Measurements from ENCODE around the gene OR2M7.
"Not testable (repeated sequence)": the region's sequence is repeated elsewhere in the genome, so short reads cannot be mapped to it uniquely, and the experiment has no call there.

OR2M7 gene

GRCh38 chr1:248324468-248324867 is at the start of gene OR2M7:
TSS of gene OR2M7 (minus strand) at chr1:248324568. CDS start at chr1:248324568, 0 bp downstream.
- no peak for DNase-seq

DNA sequence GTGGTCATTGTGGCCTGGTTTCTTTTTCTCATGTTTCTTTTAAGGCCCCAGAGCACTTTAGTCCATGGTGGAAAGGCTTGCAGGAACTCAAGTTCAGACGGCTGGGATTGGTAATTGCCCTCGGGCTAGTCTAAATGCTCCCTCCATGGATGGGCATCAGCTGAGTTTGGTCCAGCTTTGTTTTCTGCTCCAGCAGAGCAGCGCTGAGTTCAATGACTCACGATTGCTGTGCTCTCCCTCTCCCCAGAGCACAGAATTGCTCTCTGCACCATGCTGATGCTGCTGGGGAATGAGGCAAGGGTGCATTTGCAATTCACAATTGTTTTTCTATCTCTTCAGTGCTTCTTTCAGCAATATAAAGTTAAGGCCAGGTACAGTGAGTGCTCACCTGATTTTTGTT is 49.4 kb upstream of the OR2M7 start:
- DNase-seq = no peak

GRCh38 chr1:248372394-248372793 is 48.0 kb upstream of the OR2M7 start:
- no peak for DNase-seq

DNA sequence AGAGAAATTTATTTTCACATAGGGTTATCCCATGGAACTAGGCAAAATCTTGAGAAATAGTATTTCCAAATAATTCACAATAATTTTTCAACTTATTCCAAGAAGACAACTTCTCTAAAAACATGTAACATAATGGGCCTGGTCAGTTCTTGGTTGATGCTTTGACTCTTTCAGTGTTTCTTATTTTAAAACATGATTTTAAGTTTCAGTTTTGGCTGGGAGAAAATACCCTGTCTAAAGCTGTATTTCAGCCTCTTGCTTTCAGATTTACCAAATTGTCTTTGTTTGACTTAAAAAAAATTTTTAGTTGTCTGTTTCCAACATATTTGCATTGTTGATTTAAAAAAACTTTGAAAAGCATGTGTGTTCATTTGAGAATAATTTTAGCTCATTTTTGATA is 42.2 kb upstream of the OR2M7 start:
- no peak for DNase-seq

DNA sequence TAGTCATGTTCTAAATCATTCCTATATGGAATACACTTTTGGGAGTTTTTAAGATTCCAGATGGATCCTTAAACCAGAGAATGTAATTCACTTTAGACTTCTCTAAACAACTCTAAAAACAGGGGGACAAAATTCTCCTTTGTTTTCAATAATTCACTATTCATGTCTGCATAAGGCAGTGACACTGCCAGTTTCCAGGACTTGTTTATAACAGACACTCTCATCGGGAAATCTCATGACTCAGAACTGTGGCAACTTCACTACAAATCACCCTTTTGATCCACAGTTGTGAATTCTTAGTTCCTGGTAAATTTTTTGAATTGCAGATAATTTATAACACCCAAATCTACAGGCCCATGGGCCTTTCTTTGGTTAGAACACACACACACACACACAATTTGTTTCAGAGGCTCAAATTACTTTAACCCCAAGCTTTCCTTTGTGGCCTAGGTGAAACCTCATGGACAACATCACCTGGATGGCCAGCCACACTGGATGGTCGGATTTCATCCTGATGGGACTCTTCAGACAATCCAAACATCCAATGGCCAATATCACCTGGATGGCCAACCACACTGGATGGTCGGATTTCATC is 36.9 kb upstream of the OR2M7 start, which contains the start of gene OR2T4:
OR2T4 (plus strand) TSS at position 545 of the 595 bp plus-strand sequence; CDS start at position 545, 0 bp downstream.
- no peak for DNase-seq

GRCh38 chr1:248359415-248359814 is 35.0 kb upstream of the OR2M7 start:
- no peak for DNase-seq

DNA sequence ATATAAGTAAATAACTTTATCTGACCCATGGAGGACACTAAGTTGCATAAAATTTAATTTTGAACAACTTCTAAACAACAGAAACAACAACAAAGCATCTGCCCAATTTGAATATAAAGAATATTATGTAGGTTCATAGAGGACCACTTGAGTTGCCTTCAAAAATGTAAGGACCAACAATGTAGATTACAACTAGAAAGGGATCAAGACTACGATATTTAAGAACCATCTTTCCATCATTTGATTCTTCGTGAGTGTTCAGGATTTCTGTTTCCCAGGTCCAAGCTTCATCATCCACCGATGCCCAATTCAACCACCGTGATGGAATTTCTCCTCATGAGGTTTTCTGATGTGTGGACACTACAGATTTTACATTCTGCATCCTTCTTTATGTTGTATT is 24.1 kb upstream of the OR2M7 start, which contains the start of gene OR14C36:
OR14C36 (plus strand) TSS at position 301 of the 400 bp plus-strand sequence; CDS start at position 301, 0 bp downstream.
- DNase-seq = no peak

GRCh38 chr1:248343451-248343850 is 19.1 kb upstream of the OR2M7 start:
- DNase-seq = no peak

DNA sequence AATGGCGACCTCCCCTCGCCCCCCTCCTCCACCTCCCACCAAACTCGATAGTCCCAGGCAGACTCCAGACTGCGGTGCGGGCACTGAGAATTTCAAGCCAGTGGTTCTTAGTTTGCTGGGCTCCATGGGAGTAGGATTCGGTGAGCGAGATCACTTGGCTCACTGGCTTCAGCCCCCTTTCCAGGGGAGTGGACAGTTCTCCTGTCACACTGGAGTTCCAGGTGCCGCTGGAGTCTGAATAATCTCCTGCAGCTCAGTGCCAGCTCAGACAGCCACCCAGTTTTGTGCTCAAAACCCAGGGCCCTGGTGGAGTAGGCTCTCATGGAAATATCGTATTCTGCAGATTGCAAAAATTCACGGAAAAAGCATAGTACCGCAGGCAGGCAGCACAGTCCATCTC is 7.6 kb downstream of the OR2M7 start:
- no peak for DNase-seq

GRCh38 chr1:248306740-248307139 is 17.6 kb downstream of the OR2M7 start:
- DNase-seq = not testable (repeated sequence)

DNA sequence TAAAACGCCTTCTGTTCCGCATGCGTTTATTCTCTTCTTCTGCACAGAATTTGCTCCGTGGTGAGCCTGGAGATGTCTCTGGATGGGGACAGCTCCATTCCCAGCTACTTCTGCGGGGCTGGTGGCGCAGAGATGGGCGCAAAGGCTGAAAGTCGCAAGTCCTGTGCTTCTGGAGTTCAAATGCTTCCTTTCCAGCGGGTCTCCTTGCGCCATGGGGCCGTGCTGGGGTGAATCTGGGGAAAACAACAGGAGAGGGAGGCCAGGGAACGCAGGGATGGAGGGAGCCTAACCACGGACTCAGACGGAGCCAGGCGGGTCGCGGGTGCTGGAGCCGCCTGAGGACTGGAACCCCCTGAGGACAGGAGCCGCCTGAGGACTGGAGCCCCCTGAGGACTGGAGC is 18.3 kb downstream of the OR2M7 start:
- DNase-seq = no peak

DNA sequence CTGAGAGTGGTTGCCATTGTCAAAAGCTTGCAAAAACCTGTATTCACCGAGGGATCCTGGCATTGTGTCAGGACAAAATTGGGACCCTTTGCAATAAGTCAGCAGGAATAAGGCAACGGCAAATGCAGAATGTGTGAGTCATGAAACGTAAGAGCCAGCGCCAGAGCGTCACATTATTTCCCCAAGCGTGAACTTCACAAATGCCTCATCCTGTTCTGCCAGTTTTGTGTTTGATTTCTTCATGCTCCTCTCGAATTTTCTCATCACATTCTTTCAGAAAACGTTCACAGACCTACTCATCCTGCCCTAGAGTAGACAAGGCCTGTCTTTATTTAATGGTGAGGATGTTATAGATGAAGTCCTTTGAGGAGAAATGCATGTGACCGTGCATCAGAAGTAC is 18.7 kb downstream of the OR2M7 start:
- DNase-seq = not testable (repeated sequence)

DNA sequence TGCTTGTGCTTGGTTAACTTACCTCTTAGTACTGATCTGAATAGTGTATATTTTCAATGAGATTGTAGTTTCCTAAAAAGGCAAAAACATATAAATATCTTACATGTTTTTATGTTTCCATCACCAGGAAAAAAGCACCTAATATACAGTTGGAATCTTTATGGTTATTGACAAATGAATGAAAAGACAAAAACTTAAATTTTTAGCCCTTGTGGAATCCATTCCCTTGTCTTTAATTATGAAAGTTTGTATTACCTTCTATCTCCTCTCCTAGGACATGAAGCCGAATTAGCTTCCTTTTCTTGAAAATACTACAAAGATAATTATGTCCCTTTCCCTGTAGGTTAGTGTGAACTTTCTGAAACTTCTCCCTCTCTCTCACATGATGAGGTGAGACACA is 21.0 kb downstream of the OR2M7 start, which contains the start of gene OR2T12:
OR2T12 (minus strand) TSS at position 101 of the 400 bp plus-strand sequence. CDS start 7,846 bp downstream, outside the sequence.
- DNase-seq = no peak

DNA sequence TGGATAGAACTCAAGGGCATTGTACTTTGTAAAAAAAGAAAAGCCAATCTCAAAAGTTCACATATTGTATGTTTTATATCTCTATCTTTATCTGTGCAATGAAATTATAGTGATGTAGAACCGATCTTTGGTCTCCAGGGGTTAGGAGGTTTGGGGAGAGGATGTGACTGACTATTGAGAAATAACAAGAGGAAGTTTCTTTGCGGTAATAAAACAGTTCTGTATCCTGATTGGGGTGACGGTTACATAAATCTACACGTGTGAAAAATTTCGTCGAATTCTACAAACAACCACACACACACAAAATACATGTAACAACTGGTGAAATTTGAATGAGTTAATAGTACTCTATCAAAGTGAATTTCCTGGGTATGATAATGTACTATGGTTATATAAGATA is 36.0 kb downstream of the OR2M7 start:
- no peak for DNase-seq

DNA sequence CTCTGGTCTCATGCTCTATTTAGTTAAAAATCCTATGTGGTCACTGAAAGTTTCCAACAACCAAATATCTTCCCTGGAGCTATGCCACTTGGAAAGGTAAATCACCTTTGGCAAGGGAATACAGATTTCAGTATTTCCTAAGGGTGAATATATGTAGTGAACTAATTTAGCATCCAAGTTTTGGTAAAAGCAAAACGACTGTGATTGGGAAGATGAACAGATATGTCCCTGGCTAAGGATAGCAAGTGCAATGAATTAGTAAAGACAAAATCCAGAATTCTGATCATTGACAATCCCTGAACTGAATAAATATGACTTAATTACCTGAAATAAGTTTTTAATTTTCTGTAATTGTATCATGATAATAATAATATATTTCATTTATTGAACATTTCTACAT is 46.5 kb downstream of the OR2M7 start, which contains the start of gene OR2T33:
OR2T33 (minus strand) TSS at position 101 of the 400 bp plus-strand sequence. CDS start 4,162 bp downstream, outside the sequence.
- no peak for DNase-seq

Measured in NCI-H1048 (cell line).